SJCRH30 (cell line): ENCODE data around the gene PPM1E. TPM values are rescaled to one million over a fixed set of nuclear protein-coding genes. Genes with fewer than 3 reads are reported as not detected.
"Not testable (repeated sequence)": the region's sequence is repeated elsewhere in the genome, so short reads cannot be mapped to it uniquely, and the experiment has no call there.

Experiments used
- DNase-seq, 2 experiments: peaks; one replicate each; pipeline ENCODE4 v3.0.0-alpha.2; 2015 to 2020
- H3K27ac ChIP-seq: fragments of 250-450 bp; sonication (Bioruptor Pico); 2 replicates; pipeline ENCODE4 v1.5.1; 2020; ENCODE audit warnings: mild to moderate bottlenecking, moderate library complexity
- H3K27me3 ChIP-seq: fragments of 250-450 bp; sonication (Bioruptor Pico); 2 replicates; pipeline ENCODE4 v1.5.1; 2020; ENCODE audit warnings: mild to moderate bottlenecking, moderate library complexity
- H3K36me3 ChIP-seq: fragments of 250-450 bp; sonication (Bioruptor Pico); 2 replicates; pipeline ENCODE4 v1.5.1; 2020; ENCODE audit warnings: mild to moderate bottlenecking, moderate library complexity
- H3K4me1 ChIP-seq: fragments of 250-450 bp; sonication (Bioruptor Pico); 2 replicates; pipeline ENCODE4 v1.5.1; 2020; ENCODE audit warnings: mild to moderate bottlenecking, moderate library complexity
- H3K4me3 ChIP-seq: fragments of 250-450 bp; sonication (Bioruptor Pico); 2 replicates; pipeline ENCODE4 v1.5.1; 2020; ENCODE audit warnings: mild to moderate bottlenecking, moderate library complexity
- H3K9me3 ChIP-seq: fragments of 250-450 bp; sonication (Bioruptor Pico); replicated peaks from 2 replicates; pipeline ENCODE4 v1.5.1; 2020; ENCODE audit warnings: mild to moderate bottlenecking, moderate library complexity
- total RNA-seq: library from RNA; depleted of rRNA; stranded (reverse); fragments of >200 nt; shearing (Covaris generic); gene quantifications from 2 replicates; pipeline ENCODE4 v1.2.3, GENCODE V29; 2014

The PPM1E gene
- total RNA-seq, 1 experiment from 2014 or later: 3.2 TPM

DNA sequence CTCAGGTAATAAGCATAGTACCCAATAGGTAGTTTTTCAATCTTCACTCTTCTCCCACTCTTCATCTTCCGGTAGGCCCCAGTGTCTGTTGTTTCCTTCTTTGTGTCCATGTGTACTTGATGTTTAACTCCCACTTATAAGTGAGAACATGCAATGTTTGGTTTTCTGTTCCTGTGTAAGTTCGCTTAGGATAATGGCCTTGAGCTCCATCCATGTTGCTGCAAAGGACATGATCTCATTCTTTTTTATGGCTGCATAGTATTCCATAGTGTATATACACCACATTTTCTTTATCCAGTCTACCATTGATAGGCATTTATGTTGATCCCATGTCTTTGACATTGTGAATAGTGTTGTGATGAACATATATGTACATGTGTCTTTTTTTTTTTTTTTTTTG lies 38.9 kb downstream of the PPM1E start:
- H3K36me3 ChIP-seq, H3K27ac ChIP-seq, H3K9me3 ChIP-seq, DNase-seq, H3K4me1 ChIP-seq, H3K4me3 ChIP-seq, H3K27me3 ChIP-seq: not testable (repeated sequence)

DNA sequence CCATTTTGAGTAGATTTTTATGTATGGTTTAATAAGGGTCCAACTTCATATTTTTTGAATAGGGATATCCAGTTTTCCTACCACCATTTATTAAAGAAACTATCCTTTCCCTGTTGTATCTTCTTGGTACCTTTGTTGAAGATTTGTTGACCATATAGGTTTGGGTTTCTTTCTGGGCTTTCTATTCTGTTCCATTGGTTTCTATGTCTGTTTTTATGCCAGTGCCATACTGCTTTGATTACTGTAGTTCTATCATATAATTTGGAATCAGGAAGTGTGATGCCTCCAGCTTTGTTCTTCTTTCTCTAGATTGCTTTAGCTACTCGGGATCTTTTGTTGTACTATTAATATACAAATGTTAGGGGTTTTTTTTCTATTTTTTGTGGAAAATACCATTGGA lies 46.5 kb downstream of the PPM1E start:
- H3K27ac ChIP-seq: no peak overlapping the region
- no peaks in the 10 kb centered on the region for H3K9me3 ChIP-seq
- no peaks in the 10 kb centered on the region for H3K4me1 ChIP-seq
- H3K36me3 ChIP-seq: no peaks in the 10 kb centered on the region
- H3K4me3 ChIP-seq: no peak overlapping the region
- no peaks in the 10 kb centered on the region for H3K27me3 ChIP-seq
- no peak for DNase-seq

DNA sequence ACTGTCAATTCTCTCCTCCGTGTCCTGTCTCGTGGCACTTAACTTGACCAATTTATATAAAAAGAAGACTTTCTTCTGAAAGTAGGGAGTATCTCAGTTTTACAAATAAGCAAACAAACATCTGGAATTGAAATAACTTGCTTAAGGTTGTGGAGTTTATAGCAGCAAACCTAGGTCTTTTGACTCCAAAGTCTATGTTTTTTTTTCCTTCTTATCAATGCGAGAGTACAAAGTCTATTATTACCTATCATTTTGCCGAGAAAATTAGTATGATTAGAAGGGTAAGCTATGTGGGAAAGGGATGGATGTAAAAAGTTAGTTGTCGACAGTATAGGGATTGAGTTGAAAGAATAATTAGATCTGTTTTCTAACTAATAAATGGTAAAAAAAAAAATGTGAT lies 50.4 kb downstream of the PPM1E start:
- no peak for DNase-seq
- Histone ChIP-seq H3K4me3 (no peak overlapping the region), H3K27me3 (no peaks in the 10 kb centered on the region), H3K27ac (no peak overlapping the region), H3K4me1 (no peaks in the 10 kb centered on the region), H3K9me3 (no peaks in the 10 kb centered on the region), H3K36me3 (no peaks in the 10 kb centered on the region)

DNA sequence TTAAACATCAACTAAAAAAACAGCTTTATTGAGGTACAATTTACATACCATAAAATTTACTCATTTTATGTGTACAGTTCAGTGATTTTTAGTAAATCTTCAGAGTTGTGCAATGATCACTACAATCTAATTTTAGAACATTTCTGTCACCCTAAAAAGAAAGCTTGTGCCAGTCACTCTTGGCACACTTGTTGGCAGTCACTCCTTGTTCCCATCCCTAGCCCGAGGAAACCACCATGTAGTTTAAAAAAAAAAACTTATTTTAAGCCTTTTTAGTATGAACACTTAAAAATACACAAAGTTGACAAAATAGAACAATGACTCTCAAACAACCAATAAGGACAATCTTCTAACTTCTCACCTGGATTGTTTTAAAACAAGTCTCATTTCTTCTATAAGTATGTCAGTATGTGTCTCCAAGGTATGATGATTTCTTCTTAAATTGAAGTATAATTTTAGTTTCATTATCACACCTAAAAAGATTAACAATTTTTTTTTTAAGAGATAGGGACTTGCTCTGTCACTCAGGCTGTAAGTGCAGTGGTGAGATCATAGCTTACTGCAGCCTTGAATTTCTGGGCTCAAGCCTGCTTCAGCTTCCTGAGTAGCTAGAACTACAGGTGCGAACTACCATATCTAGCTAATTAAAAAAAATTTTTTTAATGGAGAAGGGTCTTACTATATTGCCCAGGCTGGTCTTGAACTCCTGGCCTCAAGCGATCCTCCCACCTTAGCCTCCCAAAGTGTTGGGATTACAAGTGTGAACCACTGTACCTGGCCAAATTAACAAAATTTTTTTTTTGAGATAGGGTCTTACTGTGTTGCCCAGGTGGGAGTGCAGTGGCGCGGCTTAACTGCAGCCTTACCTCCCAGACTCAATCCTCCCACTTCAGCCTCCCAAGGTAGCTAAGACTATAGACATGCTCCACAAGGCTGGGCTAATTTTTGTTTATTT lies 53.2 kb downstream of the PPM1E start:
- H3K4me1 ChIP-seq: no peaks in the 10 kb centered on the region
- H3K36me3 ChIP-seq: no peaks in the 10 kb centered on the region
- no peak overlapping the region for H3K27ac ChIP-seq
- DNase-seq: no peak
- H3K27me3 ChIP-seq: no peaks in the 10 kb centered on the region
- H3K9me3 ChIP-seq: no peaks in the 10 kb centered on the region
- H3K4me3 ChIP-seq: no peak overlapping the region

DNA sequence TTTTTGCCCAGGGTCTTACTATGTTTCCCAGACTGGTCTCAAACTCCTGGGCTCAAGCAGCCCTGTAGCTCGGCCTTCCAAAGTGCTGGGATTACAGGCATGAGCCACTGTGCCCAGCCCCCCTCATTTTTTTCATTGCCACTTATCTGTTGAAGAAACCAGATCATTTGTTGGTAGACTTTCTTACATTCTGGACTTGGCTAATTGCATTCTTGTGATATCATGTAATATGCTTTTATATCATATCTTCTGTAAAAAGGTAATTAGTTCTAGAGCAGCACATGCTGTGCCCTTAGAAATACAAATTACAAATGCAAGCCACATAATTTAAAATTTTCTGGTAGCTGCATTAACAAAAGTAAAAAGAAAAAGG lies 53.9 kb downstream of the PPM1E start:
- H3K9me3 ChIP-seq: no peaks in the 10 kb centered on the region
- no peak for DNase-seq
- H3K27me3 ChIP-seq: no peaks in the 10 kb centered on the region

DNA sequence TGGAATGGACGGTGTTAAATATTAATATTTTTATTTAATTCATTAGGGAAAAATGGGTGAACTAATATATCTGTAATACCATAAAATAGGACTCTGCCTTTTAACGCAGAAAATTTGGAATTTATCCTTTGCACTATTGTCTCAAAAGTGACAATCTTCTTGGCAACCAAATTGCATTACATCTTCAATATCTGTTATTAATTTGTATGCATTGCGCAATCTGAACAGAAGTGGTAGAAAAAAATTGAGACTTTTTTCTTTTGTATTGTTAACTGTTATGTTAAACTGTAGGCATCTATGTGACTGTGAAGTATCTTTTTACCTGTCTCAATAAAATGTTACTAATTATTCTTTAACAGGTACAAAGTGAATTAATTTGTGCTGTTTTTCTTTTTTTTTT lies 55.6 kb downstream of the PPM1E start:
- Histone ChIP-seq H3K4me3 (no peak overlapping the region), H3K27me3 (no peaks in the 10 kb centered on the region), H3K36me3 (no peaks in the 10 kb centered on the region), H3K27ac (no peak overlapping the region), H3K9me3 (no peaks in the 10 kb centered on the region), H3K4me1 (no peaks in the 10 kb centered on the region)
- no peak for DNase-seq

More for the DNA sequence above, 53.9 kb downstream of the PPM1E start:
- H3K27ac ChIP-seq: no peak overlapping the region
- H3K36me3 ChIP-seq: no peaks in the 10 kb centered on the region
- no peaks in the 10 kb centered on the region for H3K4me1 ChIP-seq
- no peak overlapping the region for H3K4me3 ChIP-seq

DNA sequence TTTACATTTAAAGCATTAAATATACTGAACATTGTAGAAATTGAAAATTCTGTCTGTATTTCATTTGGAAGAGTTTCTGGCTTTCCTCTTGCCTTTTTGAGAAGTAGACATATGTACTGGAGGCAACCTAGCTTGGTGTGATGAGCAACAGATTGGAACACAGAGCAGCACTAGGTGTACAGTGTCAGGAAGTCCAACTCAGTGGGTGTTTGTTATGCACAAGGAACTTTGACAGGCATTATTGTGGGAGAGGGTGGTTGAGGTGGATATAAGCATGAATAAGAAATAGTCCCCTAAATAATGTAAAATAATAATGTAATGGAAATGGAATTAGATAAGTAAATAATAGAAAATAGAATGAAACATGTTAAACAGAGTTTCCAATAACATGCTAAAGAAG lies 58.1 kb downstream of the PPM1E start:
- Histone ChIP-seq H3K9me3 (no peaks in the 10 kb centered on the region), H3K4me1 (no peaks in the 10 kb centered on the region), H3K4me3 (no peak overlapping the region), H3K27me3 (no peaks in the 10 kb centered on the region), H3K36me3 (no peaks in the 10 kb centered on the region), H3K27ac (no peak overlapping the region)
- DNase-seq: no peak

DNA sequence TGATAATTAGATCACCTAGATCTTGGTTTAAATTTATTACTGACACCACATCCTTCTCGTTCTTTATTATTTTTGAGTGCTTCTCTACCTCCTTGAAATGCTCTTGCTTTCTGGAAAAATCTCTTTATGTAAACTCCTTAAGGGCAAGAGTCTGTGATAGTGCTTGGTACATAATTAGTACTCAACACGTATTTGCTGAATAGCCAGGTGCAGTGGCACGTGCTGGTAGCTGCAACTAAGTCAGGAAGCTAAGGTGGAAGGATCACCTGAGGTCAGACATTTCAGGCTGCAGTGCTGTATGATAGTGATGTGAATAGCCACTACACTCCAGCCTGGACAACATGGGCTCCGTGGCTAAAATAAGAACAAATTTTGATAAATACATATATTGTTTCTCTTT lies 63.0 kb downstream of the PPM1E start:
- H3K27ac ChIP-seq: no peak overlapping the region
- H3K36me3 ChIP-seq: no peaks in the 10 kb centered on the region
- peaks cover 12% of the 10 kb centered on the region for H3K4me1 ChIP-seq
- H3K9me3 ChIP-seq: no peaks in the 10 kb centered on the region
- H3K27me3 ChIP-seq: no peaks in the 10 kb centered on the region
- no peak overlapping the region for H3K4me3 ChIP-seq
- no peak for DNase-seq

DNA sequence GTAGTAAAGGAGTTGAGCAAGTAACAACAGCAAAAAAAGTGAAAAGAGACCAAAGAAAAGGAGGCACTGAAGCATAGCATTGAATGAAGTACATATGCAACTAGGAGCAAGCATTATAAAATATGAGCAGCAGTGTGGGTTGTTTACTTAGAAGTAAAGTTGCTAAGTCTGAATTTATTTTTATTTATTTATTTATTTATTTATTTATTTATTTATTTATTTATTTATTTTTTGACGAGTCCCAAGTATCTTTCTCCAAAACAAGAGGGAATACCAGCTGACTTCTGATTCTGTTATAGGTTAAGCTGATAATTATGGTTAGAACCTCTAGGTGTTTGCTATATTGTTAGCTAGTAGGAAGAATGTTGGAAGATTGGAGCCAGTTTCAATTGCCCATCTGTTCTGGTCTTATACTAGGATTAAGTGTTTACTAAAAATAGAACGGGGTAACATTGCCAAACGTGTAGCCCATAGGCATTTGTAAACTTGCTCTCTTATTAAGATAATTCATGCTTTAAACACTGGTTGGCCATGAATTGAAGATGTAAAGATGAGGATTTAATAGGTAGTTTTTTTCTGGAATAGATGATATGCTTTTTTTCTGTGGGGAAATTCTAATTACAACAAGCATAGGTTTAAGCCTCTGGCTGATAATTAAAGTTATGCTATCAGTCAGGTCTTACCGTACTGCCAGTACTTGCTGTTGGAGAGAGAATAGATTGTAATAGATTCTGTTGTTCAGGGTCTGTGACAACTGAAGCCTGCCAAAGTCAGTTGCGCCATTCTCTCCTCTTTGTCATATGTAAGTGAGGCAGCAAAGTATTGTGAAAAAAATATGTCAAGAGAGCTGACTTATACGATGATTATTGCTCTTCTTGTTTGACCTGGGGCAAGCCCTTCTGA lies 66.7 kb downstream of the PPM1E start:
- no peak overlapping the region for H3K27ac ChIP-seq
- H3K4me1 ChIP-seq: peaks cover 12% of the 10 kb centered on the region
- DNase-seq: peak; percentile 7 to 47
- H3K36me3 ChIP-seq: no peaks in the 10 kb centered on the region
- no peaks in the 10 kb centered on the region for H3K9me3 ChIP-seq
- H3K4me3 ChIP-seq: no peak overlapping the region
- H3K27me3 ChIP-seq: no peaks in the 10 kb centered on the region

DNA sequence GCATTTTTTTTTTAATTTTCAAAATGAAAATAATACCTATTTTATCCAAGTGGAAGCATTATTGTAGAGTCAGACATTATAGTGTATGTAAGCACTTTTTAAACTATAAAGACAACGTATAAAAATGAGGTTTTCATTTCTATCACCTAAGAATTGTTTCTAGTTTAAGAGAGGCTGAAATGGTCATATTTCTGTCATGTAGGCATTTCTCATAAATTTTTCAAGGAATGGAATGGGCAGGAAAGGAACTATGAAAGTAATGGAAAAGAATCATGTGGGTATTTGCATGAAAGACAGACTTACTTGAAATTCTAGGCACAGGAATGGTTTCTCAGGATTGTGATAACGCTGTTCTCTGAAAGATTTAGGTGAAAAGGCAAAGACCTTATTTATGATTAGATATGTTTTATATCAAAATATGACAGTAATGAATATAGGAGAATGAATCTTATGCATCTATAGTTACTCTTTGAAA lies 67.4 kb downstream of the PPM1E start:
- peaks cover 12% of the 10 kb centered on the region for H3K4me1 ChIP-seq
- H3K9me3 ChIP-seq: no peaks in the 10 kb centered on the region
- no peaks in the 10 kb centered on the region for H3K36me3 ChIP-seq
- DNase-seq: no peak
- H3K27me3 ChIP-seq: no peaks in the 10 kb centered on the region
- H3K27ac ChIP-seq: no peak overlapping the region
- H3K4me3 ChIP-seq: no peak overlapping the region

DNA sequence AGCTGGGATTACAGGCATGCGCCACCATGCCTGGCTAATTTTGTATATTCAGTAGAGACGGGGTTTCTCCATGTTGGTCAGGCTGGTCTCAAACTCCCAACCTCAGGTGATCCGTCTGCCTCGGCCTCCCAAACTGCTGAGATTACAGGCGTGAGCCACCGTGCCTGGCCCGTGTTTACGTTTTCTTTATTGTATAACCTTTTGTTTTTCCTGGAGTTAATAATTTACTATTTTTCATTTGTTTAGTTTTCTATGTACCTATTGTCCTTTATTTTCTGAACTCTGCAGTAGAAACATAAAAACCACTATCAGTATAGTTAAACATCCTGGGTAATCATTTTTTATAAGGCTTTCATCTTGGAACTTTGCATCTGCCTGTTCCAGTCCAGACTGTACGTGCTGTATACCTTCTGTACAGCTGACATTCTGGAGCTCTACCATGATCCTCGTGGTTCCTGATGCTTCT lies 73.6 kb downstream of the PPM1E start:
- H3K27ac ChIP-seq: no peak overlapping the region
- no peak for DNase-seq
- no peaks in the 10 kb centered on the region for H3K27me3 ChIP-seq
- no peaks in the 10 kb centered on the region for H3K9me3 ChIP-seq
- H3K4me3 ChIP-seq: no peak overlapping the region
- H3K4me1 ChIP-seq: no peaks in the 10 kb centered on the region
- H3K36me3 ChIP-seq: no peaks in the 10 kb centered on the region

DNA sequence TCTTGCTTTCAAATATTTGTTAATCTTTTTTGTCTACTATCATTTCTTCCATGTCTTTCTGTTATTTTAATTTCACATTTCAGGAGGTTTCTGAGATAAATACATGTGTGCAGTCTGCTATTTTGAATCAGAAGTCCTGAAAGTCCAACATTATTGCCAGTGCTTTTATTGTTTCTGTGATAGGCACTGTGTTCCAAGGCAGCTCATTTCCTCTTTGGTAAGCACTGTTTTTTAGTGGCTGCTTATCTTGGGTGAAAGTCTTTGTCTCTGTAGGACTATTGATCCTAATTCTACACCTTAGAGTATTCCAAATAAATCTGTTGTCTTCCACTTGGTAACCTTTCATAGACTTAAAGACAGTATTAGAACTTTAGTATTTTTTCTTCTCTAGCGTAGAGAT lies 76.1 kb downstream of the PPM1E start:
- Histone ChIP-seq H3K4me1 (no peaks in the 10 kb centered on the region), H3K27ac (no peak overlapping the region), H3K27me3 (no peaks in the 10 kb centered on the region), H3K4me3 (no peak overlapping the region), H3K9me3 (no peaks in the 10 kb centered on the region), H3K36me3 (no peaks in the 10 kb centered on the region)
- no peak for DNase-seq

DNA sequence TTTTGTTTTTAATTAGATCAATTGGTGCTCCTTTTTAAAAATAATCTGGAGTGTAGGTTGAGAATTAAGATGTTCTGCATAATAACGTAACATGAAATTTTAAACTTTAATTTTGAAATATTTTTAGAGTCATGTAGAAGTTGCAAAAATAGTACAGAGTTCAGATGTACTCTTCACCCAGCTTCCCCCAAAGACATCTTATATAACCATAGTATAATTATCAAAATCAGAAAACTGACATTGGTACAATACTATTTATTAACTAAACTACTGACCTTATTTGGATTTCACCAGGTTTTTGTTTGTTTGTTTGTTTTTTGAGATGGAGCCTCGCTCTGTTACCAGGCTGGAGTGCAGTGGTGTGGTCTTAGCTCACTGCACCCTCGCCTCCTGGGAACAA lies 76.9 kb downstream of the PPM1E start:
- H3K27me3 ChIP-seq: no peaks in the 10 kb centered on the region
- no peaks in the 10 kb centered on the region for H3K9me3 ChIP-seq
- no peak overlapping the region for H3K4me3 ChIP-seq
- no peak for DNase-seq
- H3K27ac ChIP-seq: no peak overlapping the region
- no peaks in the 10 kb centered on the region for H3K4me1 ChIP-seq
- H3K36me3 ChIP-seq: no peaks in the 10 kb centered on the region

DNA sequence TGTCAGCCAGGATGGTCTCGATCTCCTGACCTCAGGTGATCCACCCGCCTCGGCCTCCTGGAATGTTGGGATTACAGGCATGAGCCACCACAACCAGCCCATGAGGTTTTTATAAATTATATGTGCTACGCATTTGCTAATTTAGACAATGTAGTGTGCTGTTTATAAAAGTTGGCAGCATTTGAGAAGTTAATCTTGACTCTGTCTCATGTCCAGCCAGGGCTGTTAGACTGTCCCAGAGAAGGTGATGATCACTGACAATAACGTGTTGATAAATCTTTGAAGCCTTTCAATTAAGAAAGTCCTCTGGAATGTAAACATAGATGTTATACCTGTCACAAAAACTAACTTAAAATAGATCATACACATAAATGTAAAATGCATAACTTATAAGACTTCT lies 82.0 kb downstream of the PPM1E start:
- no peaks in the 10 kb centered on the region for H3K27me3 ChIP-seq
- no peak for DNase-seq
- H3K9me3 ChIP-seq: no peaks in the 10 kb centered on the region

More for the DNA sequence above, 82.0 kb downstream of the PPM1E start:
- Histone ChIP-seq H3K4me1 (no peaks in the 10 kb centered on the region), H3K36me3 (no peaks in the 10 kb centered on the region), H3K27ac (no peak overlapping the region), H3K4me3 (no peak overlapping the region)
